Ecto neural progenitor cell (in vitro differentiated cells): ENCODE data around the gene DENND4C.
"Not testable (repeated sequence)": the region's sequence is repeated elsewhere in the genome, so short reads cannot be mapped to it uniquely, and the experiment has no call there.

Experiments
- DNase-seq: peaks from one replicate; pipeline ENCODE4 v3.0.0-alpha.2; 2018; ENCODE audit warnings: low spot score

The DENND4C gene

GRCh38 chr9:19411316-19411715 lies 180.8 kb downstream of the DENND4C start:
- DNase-seq = no peak

- DNase-seq = not testable (repeated sequence)
Measured at GRCh38 chr9:19413456-19413855, 183.0 kb downstream of the DENND4C start.

GRCh38 chr9:19416143-19416542 lies 185.7 kb downstream of the DENND4C start:
- no peak for DNase-seq

GRCh38 chr9:19420877-19421276 lies 190.4 kb downstream of the DENND4C start:
- DNase-seq = no peak
